GM19043 (cell line): ENCODE results near the gene BNC2.

Experiments used
- ATAC-seq: cut with Tn5 transposase; IDR thresholded peaks from one replicate; pipeline ENCODE4 v1.9.1; 2021; ENCODE audit warnings: low read depth; ENCODE audit not compliant: unreplicated experiment

BNC2 gene

GRCh38 chr9:16824545-16825330 is 45.7 kb downstream of the BNC2 start:
- no peak for ATAC-seq

- no peak for ATAC-seq
Measured at GRCh38 chr9:16823906-16824305, 46.6 kb downstream of the BNC2 start.

DNA sequence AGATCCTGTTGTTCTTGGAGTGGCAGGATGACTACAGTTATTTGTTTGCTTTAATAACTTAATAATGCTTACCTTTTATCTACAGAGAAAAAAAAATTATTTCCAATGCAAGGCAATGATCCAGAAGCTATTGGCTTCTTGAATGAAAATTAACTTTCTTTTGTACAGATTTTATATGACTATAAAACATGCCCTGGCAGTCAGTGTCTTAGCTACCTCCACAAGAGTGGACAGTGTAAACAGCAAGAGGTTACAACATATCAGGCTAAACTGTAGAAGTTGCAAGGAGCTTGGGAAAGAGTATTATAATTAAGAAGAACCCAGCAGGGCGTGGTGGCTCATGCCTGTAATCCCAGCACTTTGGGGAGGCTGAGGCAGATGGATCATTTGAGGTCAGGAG is 49.1 kb downstream of the BNC2 start:
- no peak for ATAC-seq

- ATAC-seq: no peak
Measured at GRCh38 chr9:16817514-16817913, 53.0 kb downstream of the BNC2 start.

- ATAC-seq: no peak
Measured at GRCh38 chr9:16817002-16817401, 53.5 kb downstream of the BNC2 start.

- ATAC-seq: no peak
Measured at GRCh38 chr9:16816011-16816410, 54.5 kb downstream of the BNC2 start.

DNA sequence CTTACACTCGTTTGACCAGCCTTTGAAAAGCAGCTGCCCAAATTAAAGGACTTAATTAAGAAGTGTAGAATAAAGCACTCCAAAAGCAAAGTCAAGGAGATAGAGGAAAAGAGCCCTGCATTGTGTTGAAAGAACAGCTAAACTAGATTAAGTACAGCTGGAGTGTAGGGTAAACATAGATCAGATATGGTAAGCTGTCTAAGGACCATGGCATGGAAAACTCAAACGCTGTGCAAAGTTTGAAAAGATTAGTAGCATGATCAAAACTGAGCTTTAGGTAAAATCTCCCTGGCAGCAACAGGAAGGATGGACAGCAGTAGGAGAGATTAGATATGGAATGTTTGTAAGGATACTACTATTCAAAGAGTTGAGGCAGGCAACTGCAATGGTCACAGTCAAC is 55.4 kb downstream of the BNC2 start:
- ATAC-seq: no peak

- ATAC-seq: no peak
Measured at GRCh38 chr9:16813838-16814237, 56.6 kb downstream of the BNC2 start.

DNA sequence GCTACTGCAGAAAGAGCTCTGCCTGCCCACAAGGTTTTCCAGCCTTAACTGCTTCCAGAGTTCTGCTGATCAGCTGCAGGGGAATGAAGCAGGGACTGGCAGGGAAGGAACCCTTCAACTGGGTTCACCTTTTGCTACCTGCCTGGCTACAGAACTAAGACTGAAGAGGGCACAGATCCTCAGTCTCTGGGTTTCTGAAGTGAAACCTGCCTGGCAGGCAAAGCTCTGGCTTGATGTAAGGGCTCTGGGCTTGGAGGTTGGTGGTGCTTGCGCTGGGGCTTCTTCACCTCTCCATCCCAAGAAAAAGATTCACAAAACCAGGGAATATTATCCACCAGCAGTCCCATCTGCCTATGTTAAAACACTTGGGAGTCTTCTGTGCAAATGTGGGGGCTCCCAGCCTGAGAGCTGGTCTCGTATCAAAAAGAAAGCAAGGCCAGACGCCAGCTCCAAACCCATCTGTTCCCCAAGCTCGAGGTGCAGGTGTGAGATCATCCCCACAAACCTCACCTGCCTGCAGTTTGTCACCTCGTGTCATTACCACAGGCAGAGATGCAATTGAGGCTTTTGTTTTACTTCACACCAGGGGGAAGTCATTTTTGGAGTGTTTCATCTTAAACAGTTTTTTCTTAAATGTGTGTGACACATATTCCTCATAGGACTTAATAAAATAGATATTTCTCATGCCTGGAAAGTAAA is 58.3 kb downstream of the BNC2 start:
- no peak for ATAC-seq

GRCh38 chr9:16809912-16810610 is 60.4 kb downstream of the BNC2 start:
- no peak for ATAC-seq

DNA sequence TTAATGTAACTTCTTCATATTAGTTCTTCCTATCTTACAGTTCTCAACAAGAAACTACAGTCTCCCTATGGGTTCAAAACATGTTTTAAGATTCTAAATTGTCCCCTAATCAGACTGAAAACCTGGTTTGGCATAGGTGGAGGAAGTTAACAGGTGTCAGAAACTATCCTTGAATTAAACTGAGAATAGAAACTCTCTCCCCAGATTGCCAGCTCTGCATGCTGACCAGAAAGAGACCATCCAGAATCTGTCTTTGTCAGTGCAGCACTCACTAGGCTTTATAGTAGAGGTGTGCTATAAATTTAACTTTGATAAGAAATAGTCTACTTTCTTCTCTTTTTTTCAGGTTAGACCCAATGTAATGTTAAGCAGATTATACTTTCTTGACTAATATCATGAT is 63.8 kb downstream of the BNC2 start:
- no peak for ATAC-seq

DNA sequence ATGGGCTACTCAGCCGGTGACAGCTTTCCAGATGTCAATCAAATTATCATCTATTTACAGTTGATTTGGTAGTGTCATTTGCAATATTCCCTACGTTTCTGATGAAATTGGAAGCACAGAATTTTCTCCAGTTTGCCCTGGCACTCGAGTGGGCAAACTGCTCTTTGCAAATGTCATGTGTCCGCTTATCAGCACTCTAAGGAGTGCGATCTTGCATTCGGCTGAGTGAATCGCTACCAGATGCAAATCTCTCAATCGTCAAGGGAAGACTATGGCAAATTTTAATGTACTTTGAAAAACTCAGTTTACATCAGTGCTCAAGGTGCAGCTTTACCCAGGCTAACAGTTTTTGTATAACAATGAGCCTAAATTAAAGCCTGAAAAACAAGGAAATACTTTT is 66.8 kb downstream of the BNC2 start:
- no peak for ATAC-seq

- no peak for ATAC-seq
Measured at GRCh38 chr9:16801871-16802466, 68.5 kb downstream of the BNC2 start.

DNA sequence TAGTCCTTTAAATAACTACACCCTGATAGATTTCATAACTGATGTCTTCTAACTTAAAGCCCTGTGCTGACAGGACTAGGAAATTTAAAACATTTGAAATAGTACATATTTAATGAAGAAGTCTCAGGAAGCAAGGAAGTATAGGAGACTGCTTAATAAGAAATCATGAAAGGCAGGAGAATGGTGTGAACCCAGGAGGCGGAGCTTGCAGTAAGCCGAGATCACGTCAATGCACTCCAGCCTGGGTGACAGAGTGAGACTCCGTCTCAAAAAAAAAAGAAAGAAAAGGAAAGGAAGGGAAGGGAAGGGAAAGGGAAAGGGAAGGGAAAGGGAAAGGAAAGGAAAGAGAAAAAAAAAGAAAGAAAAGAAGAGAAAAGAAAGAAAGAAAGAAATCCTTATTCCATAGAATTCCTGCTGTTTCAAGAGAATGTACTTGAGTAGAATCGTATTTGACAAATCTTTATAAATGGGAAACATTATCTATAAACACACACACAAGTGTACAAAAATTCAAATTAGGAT is 74.1 kb downstream of the BNC2 start:
- no peak for ATAC-seq

DNA sequence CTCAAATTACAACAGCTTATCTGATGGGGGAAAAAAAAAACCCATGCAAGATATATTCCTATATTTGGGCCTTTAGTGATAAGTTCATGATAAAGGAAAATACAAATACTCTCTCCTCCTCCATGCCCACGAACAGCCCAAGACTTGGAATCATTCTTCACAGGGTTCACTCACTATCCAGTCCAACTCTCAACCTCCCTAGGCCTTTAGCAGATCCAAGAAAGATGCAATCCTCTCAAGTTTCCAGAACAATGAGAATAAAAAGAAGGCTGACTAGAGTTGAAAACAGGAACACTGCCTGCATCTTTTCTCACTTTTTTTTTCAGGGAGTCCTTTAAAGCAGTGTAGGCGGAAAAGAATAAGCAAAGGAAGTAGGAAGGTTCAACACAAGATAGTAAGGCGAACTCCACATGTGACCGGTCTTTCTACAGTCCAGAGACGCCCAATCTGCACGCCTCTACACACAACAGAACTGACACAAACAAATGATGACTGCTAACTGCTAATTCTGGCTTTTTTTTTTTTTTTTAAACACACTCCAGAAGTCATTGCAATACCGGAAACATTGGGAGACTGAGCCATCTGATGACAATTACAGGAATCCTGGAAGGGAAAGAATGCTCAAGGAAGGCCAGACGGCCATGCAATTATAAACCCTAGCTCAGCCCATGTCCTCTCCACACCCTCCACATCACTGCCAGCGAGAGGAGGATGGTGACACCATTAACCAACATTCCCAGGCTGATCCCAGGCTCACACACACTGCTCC is 75.4 kb downstream of the BNC2 start:
- no peak for ATAC-seq

GRCh38 chr9:16794103-16794502 is 76.4 kb downstream of the BNC2 start:
- ATAC-seq: no peak

DNA sequence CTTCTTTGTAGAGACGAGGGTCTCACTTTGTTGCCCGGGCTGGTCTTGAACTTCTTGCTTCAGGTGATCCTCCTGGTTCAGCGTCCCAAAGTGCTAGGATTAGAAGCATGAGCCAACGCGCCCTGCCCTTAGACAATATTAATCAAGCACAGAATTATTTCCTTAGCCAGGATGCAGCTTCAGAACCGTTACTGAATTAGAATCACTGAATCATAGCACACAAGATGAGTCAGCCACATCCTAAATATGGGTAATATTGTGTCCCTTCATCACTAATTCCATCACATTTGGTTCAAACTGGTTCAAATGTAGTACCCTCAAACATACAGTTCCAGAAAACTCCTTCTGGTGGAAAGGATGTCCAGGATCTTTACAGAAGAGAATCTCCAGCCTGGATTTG is 82.7 kb downstream of the BNC2 start:
- no peak for ATAC-seq

- ATAC-seq: no peak
Measured at GRCh38 chr9:16784002-16784401, 86.5 kb downstream of the BNC2 start.

GRCh38 chr9:16782490-16782889 is 88.0 kb downstream of the BNC2 start:
- ATAC-seq: no peak

- ATAC-seq: no peak
Measured at GRCh38 chr9:16775330-16775729, 95.1 kb downstream of the BNC2 start.
